Calu3 (cell line): ENCODE measurements around the gene TBCE. TPM values are rescaled to one million over a fixed set of nuclear protein-coding genes. Genes with fewer than 3 reads are reported as not detected.

Source experiments
- Bru-seq: library from RNA; stranded (reverse); fragments of 400-500 nt; gene quantifications from one replicate; lab custom pipeline; 2021; lab: Mats Ljungman, UMichigan
- BruChase-seq, 2 experiments: library from RNA; stranded (reverse); fragments of 400-500 nt; gene quantifications; one replicate each; lab custom pipeline; 2021; lab: Mats Ljungman, UMichigan
- BruUV-seq: library from RNA; stranded (reverse); fragments of 400-500 nt; replicated peaks from 2 replicates; lab custom pipeline; 2021; lab: Mats Ljungman, UMichigan
- CTCF ChIA-PET: fragments of 300-600 bp; sonication (Branson Sonifier 250); formaldehyde crosslinking; loops from one replicate; lab custom pipeline; 2022; ENCODE audit warnings: antibody characterized with exemption; lab: Charles Lee
- DNase-seq: peaks from one replicate; pipeline ENCODE4 v3.0.0; 2022
- H3K27ac Mint-ChIP-seq: one replicate; pipeline ENCODE4 v1.8.0; 2022; ENCODE audit warnings: mixed read lengths; ENCODE audit not compliant: unreplicated experiment
- H3K27me3 Mint-ChIP-seq: one replicate; pipeline ENCODE4 v1.8.0; 2022; ENCODE audit warnings: mixed read lengths; ENCODE audit not compliant: unreplicated experiment
- H3K36me3 Mint-ChIP-seq: one replicate; pipeline ENCODE4 v1.8.0; 2022; ENCODE audit warnings: mild to moderate bottlenecking, moderate library complexity, mixed read lengths; ENCODE audit not compliant: insufficient read depth, unreplicated experiment
- H3K4me1 Mint-ChIP-seq: one replicate; pipeline ENCODE4 v1.8.0; 2022; ENCODE audit warnings: mild to moderate bottlenecking, low read depth, mixed read lengths; ENCODE audit not compliant: unreplicated experiment
- H3K4me3 Mint-ChIP-seq: one replicate; pipeline ENCODE4 v1.8.0; 2022; ENCODE audit warnings: mild to moderate bottlenecking, low read depth, moderate library complexity, mixed read lengths; ENCODE audit not compliant: unreplicated experiment
- H3K9me3 Mint-ChIP-seq: one replicate; pipeline ENCODE4 v1.8.0; 2022; ENCODE audit warnings: low read depth, mixed read lengths; ENCODE audit not compliant: unreplicated experiment
- CTCF ChIP-seq: fragments of 200-600 bp; IDR thresholded peaks from one replicate; pipeline ENCODE4 v1.8.0; 2022; ENCODE audit warnings: antibody characterized with exemption; ENCODE audit not compliant: unreplicated experiment
- intact Hi-C: fragments of 100-400 bp; cut with micrococcal nuclease; formaldehyde crosslinking; loops from one replicate; pipeline ENCODE4 v1.10.0; 2022; ENCODE audit not compliant: unreplicated experiment
- long read RNA-seq: library from polyadenylated mRNA; stranded (forward); transcript quantifications from one replicate; pipeline ENCODE4 v2.0.0, GENCODE V29; 2022
- total RNA-seq: library from RNA; stranded (reverse); gene quantifications from 2 replicates; pipeline ENCODE4 v1.2.3, GENCODE V29; 2022

The TBCE gene
- total RNA-seq (19.0 and 31.3 TPM in 2 replicates), Bru-seq, nascent RNA (percentile 61 among the genes with signal in this experiment), BruChase-seq, experiment 1, labeled RNA remaining after a 6-hour chase (percentile 44 among the genes with signal in this experiment), BruChase-seq, experiment 2, labeled RNA remaining after a 2-hour chase (percentile 41 among the genes with signal in this experiment)
- long read RNA-seq, full-length matches to known transcripts: 31 of 46 reads
- long read RNA-seq, partial matches to known transcripts: 2 of 46 reads
- long read RNA-seq, other reads (novel, unspliced or antisense): 13 of 46 reads

GRCh38 chr1:235367000-235367908 lies at the start of gene TBCE:
Gene TBCE, plus strand, starts transcription at chr1:235367427. Its CDS starts 12,623 bp downstream, at chr1:235380050.
- Mint-ChIP-seq H3K4me1 (peaks cover 31% of the 10 kb centered on the region), H3K4me3 (peak within 1 kb of the TSS; percentile 87), H3K27ac (peak within 1 kb of the TSS; percentile 93), H3K27me3 (no peaks in the 10 kb centered on the region), H3K36me3 (peaks cover 33% of the 10 kb centered on the region), H3K9me3 (no peaks in the 10 kb centered on the region)
- peak; percentile 99 for DNase-seq
- BruUV-seq: TSS peak; percentile 60
- CTCF ChIA-PET: interaction anchor here (0.5 to 1.6 kb wide), 6 partner anchors 25 to 1011 kb away, joined by 3 to 22 read pairs (median 4); partner anchors contain the start of gene GGPS1
- no peak for TF ChIP-seq CTCF
- intact Hi-C loops: loop anchor here (2.0 kb wide), 2 partner anchors 38 to 50 kb away; partner anchors contain the start of genes ARID4B and GGPS1

- H3K27ac Mint-ChIP-seq: no peak overlapping the region
- no TSS peak for BruUV-seq
Observed at GRCh38 chr1:235319255-235319654, 48.0 kb upstream of the TBCE start.

GRCh38 chr1:235320521-235321179 lies 46.6 kb upstream of the TBCE start:
- CTCF ChIA-PET: no interaction called here
- no TSS peak for BruUV-seq
- peaks cover 29% of the 10 kb centered on the region for H3K4me1 Mint-ChIP-seq
- no peak for DNase-seq
- peaks cover 23% of the 10 kb centered on the region for H3K36me3 Mint-ChIP-seq
- no peak for TF ChIP-seq CTCF
- no peak overlapping the region for H3K27ac Mint-ChIP-seq
- H3K27me3 Mint-ChIP-seq: no peaks in the 10 kb centered on the region
- no peak overlapping the region for H3K4me3 Mint-ChIP-seq
- intact Hi-C loops: no loop called here
- no peaks in the 10 kb centered on the region for H3K9me3 Mint-ChIP-seq

More at GRCh38 chr1:235319255-235319654, 48.0 kb upstream of the TBCE start:
- Mint-ChIP-seq H3K36me3 (peaks cover 23% of the 10 kb centered on the region), H3K27me3 (no peaks in the 10 kb centered on the region), H3K4me3 (no peak overlapping the region), H3K9me3 (no peaks in the 10 kb centered on the region), H3K4me1 (peaks cover 29% of the 10 kb centered on the region)
- TF ChIP-seq CTCF: no peak
- intact Hi-C loops: no loop called here
- CTCF ChIA-PET: no interaction called here
- no peak for DNase-seq

- TF ChIP-seq CTCF: no peak
- H3K9me3 Mint-ChIP-seq: no peaks in the 10 kb centered on the region
- H3K27me3 Mint-ChIP-seq: no peaks in the 10 kb centered on the region
- BruUV-seq: no TSS peak
- no peak overlapping the region for H3K27ac Mint-ChIP-seq
- peaks cover 15% of the 10 kb centered on the region for H3K36me3 Mint-ChIP-seq
- intact Hi-C loops: no loop called here
- H3K4me1 Mint-ChIP-seq: peaks cover 29% of the 10 kb centered on the region
- no peak overlapping the region for H3K4me3 Mint-ChIP-seq
- CTCF ChIA-PET: no interaction called here
- no peak for DNase-seq
Observed at GRCh38 chr1:235324296-235324695, 42.9 kb upstream of the TBCE start.
